ENCODE data around the gene EHF.

Gene EHF

GRCh38 chr11:34585304-34585734 is 35.6 kb upstream of the EHF start:
- no peaks in the 10 kb centered on the region for H3K36me3 ChIP-seq (ENCODE audit: low read length)
- H3K9ac ChIP-seq (ENCODE audit: low read length) = no peak overlapping the region
- H3K79me2 ChIP-seq (ENCODE audit: insufficient read depth, low read length) = no peaks in the 10 kb centered on the region
- TF ChIP-seq EZH2phosphoT487 (conservative IDR thresholded peaks at IDR 0.05; ENCODE audit: low read length) (no peak), CTCF (IDR thresholded peaks at IDR 0.05; ENCODE audit: insufficient read depth, low read length, poor library complexity, severe bottlenecking) (no peak)
- H3K9me3 ChIP-seq (ENCODE audit: insufficient read depth, low read length) = no peaks in the 10 kb centered on the region
- H3K27ac ChIP-seq (ENCODE audit: low read depth, low read length) = no peak overlapping the region
- no peak overlapping the region for H3K4me2 ChIP-seq (ENCODE audit: low read depth, low read length, poor library complexity, severe bottlenecking)
- no peak overlapping the region for H2AFZ ChIP-seq (ENCODE audit: low read depth, low read length, severe bottlenecking)
- H3K27me3 ChIP-seq (ENCODE audit: low read length) = no peaks in the 10 kb centered on the region; the same call in 1 of the 2 replicates
- no peak overlapping the region for H3K4me3 ChIP-seq (ENCODE audit: insufficient read depth, low read length, poor library complexity, severe bottlenecking)
- H3K9me2 ChIP-seq (replicated peaks; ENCODE audit: insufficient read depth, low read length) = no peaks in the 10 kb centered on the region
- H3F3A ChIP-seq (ENCODE audit: insufficient read depth) = no peaks in the 10 kb centered on the region
- no peaks in the 10 kb centered on the region for H4K20me1 ChIP-seq (ENCODE audit: low read depth, low read length)

GRCh38 chr11:34585735-34586487 is 35.0 kb upstream of the EHF start:
- Histone ChIP-seq H3K4me2 (ENCODE audit: low read depth, low read length, poor library complexity, severe bottlenecking) (no peak overlapping the region), H3K27ac (ENCODE audit: low read depth, low read length) (no peak overlapping the region)

GRCh38 chr11:34586488-34587281 is 34.2 kb upstream of the EHF start:
- Histone ChIP-seq H4K20me1 (ENCODE audit: low read depth, low read length) (no peaks in the 10 kb centered on the region), H3K27ac (ENCODE audit: low read depth, low read length) (no peak overlapping the region), H3K9me2 (replicated peaks; ENCODE audit: insufficient read depth, low read length) (no peaks in the 10 kb centered on the region), H3K36me3 (ENCODE audit: low read length) (no peaks in the 10 kb centered on the region), H2AFZ (ENCODE audit: low read depth, low read length, severe bottlenecking) (no peak overlapping the region), H3K4me2 (ENCODE audit: low read depth, low read length, poor library complexity, severe bottlenecking) (no peak overlapping the region), H3K79me2 (ENCODE audit: insufficient read depth, low read length) (no peaks in the 10 kb centered on the region), H3K27me3 (ENCODE audit: low read length) (no peaks in the 10 kb centered on the region), H3K4me3 (ENCODE audit: insufficient read depth, low read length, poor library complexity, severe bottlenecking) (no peak overlapping the region), H3F3A (ENCODE audit: insufficient read depth) (no peaks in the 10 kb centered on the region), H3K9ac (ENCODE audit: low read length) (no peak overlapping the region), H3K9me3 (ENCODE audit: insufficient read depth, low read length) (no peaks in the 10 kb centered on the region)
- TF ChIP-seq EZH2phosphoT487 (conservative IDR thresholded peaks at IDR 0.05; ENCODE audit: low read length) = no peak
- TF ChIP-seq CTCF (IDR thresholded peaks at IDR 0.05; ENCODE audit: insufficient read depth, low read length, poor library complexity, severe bottlenecking) = no peak

More at GRCh38 chr11:34585735-34586487, 35.0 kb upstream of the EHF start:
- H3K27me3 ChIP-seq (ENCODE audit: low read length) = no peaks in the 10 kb centered on the region; the same call in 1 of the 2 replicates
- H2AFZ ChIP-seq (ENCODE audit: low read depth, low read length, severe bottlenecking) = no peak overlapping the region
- TF ChIP-seq CTCF (IDR thresholded peaks at IDR 0.05; ENCODE audit: insufficient read depth, low read length, poor library complexity, severe bottlenecking) (peak; percentile 19), EZH2phosphoT487 (conservative IDR thresholded peaks at IDR 0.05; ENCODE audit: low read length) (no peak)
- H3K9me2 ChIP-seq (replicated peaks; ENCODE audit: insufficient read depth, low read length) = no peaks in the 10 kb centered on the region
- H3K36me3 ChIP-seq (ENCODE audit: low read length) = no peaks in the 10 kb centered on the region
- no peaks in the 10 kb centered on the region for H3F3A ChIP-seq (ENCODE audit: insufficient read depth)
- H3K4me3 ChIP-seq (ENCODE audit: insufficient read depth, low read length, poor library complexity, severe bottlenecking) = no peak overlapping the region
- H3K9ac ChIP-seq (ENCODE audit: low read length) = no peak overlapping the region
- H4K20me1 ChIP-seq (ENCODE audit: low read depth, low read length) = no peaks in the 10 kb centered on the region
- no peaks in the 10 kb centered on the region for H3K79me2 ChIP-seq (ENCODE audit: insufficient read depth, low read length)
- H3K9me3 ChIP-seq (ENCODE audit: insufficient read depth, low read length) = no peaks in the 10 kb centered on the region
